ENCODE measurements around the gene RAP1GDS1. TPM values are rescaled to one million over a fixed set of nuclear protein-coding genes. Genes with fewer than 3 reads are reported as not detected.
"Not testable (repeated sequence)": the region's sequence is repeated elsewhere in the genome, so short reads cannot be mapped to it uniquely, and the experiment has no call there.

Gene RAP1GDS1
- total RNA-seq, 1 experiment from 2014 or later = 48.6 TPM

- in situ Hi-C loops (cut with HindIII; ENCODE audit: low pct_unique_long_range_greater_than_20kb, low sequenced_read_pairs) = not testable (repeated sequence)
These were observed 68.9 kb downstream of the RAP1GDS1 start for GRCh38 chr4:98329879-98330640.

GRCh38 chr4:98332017-98332416, 70.8 kb downstream of the RAP1GDS1 start:
- no peak for DNase-seq (ENCODE audit: low read depth, low spot score)
- in situ Hi-C loops (cut with HindIII; ENCODE audit: low pct_unique_long_range_greater_than_20kb, low sequenced_read_pairs) = no loop called here

More at GRCh38 chr4:98329879-98330640, 68.9 kb downstream of the RAP1GDS1 start:
- not testable (repeated sequence) for DNase-seq (ENCODE audit: low read depth, low spot score)

GRCh38 chr4:98334461-98334860, 73.3 kb downstream of the RAP1GDS1 start:
- DNase-seq (ENCODE audit: low read depth, low spot score) = no peak
- in situ Hi-C loops (cut with HindIII; ENCODE audit: low pct_unique_long_range_greater_than_20kb, low sequenced_read_pairs) = no loop called here

GRCh38 chr4:98338761-98339438, 77.7 kb downstream of the RAP1GDS1 start:
- in situ Hi-C loops (cut with HindIII; ENCODE audit: low pct_unique_long_range_greater_than_20kb, low sequenced_read_pairs) = no loop called here
- DNase-seq (ENCODE audit: low read depth, low spot score) = no peak

GRCh38 chr4:98341309-98341708, 80.1 kb downstream of the RAP1GDS1 start:
- in situ Hi-C loops (cut with HindIII; ENCODE audit: low pct_unique_long_range_greater_than_20kb, low sequenced_read_pairs) = no loop called here
- no peak for DNase-seq (ENCODE audit: low read depth, low spot score)

- no peak for DNase-seq (ENCODE audit: low read depth, low spot score)
- in situ Hi-C loops (cut with HindIII; ENCODE audit: low pct_unique_long_range_greater_than_20kb, low sequenced_read_pairs) = no loop called here
These were observed 82.4 kb downstream of the RAP1GDS1 start for GRCh38 chr4:98343626-98344025.

GRCh38 chr4:98345838-98346237, 84.7 kb downstream of the RAP1GDS1 start:
- no peak for DNase-seq (ENCODE audit: low read depth, low spot score)
- in situ Hi-C loops (cut with HindIII; ENCODE audit: low pct_unique_long_range_greater_than_20kb, low sequenced_read_pairs) = no loop called here

- no peak for DNase-seq (ENCODE audit: low read depth, low spot score)
- in situ Hi-C loops (cut with HindIII; ENCODE audit: low pct_unique_long_range_greater_than_20kb, low sequenced_read_pairs) = no loop called here
These were observed 91.2 kb downstream of the RAP1GDS1 start for GRCh38 chr4:98352396-98352795.

- in situ Hi-C loops (cut with HindIII; ENCODE audit: low pct_unique_long_range_greater_than_20kb, low sequenced_read_pairs) = no loop called here
- no peak for DNase-seq (ENCODE audit: low read depth, low spot score)
These were observed 91.8 kb downstream of the RAP1GDS1 start for GRCh38 chr4:98352940-98353339.

- DNase-seq (ENCODE audit: low read depth, low spot score) = no peak
- in situ Hi-C loops (cut with HindIII; ENCODE audit: low pct_unique_long_range_greater_than_20kb, low sequenced_read_pairs) = no loop called here
These were observed 97.6 kb downstream of the RAP1GDS1 start for GRCh38 chr4:98358630-98359248.

GRCh38 chr4:98359646-98360045, 98.5 kb downstream of the RAP1GDS1 start:
- in situ Hi-C loops (cut with HindIII; ENCODE audit: low pct_unique_long_range_greater_than_20kb, low sequenced_read_pairs) = no loop called here
- DNase-seq (ENCODE audit: low read depth, low spot score) = no peak

- no peak for DNase-seq (ENCODE audit: low read depth, low spot score)
- in situ Hi-C loops (cut with HindIII; ENCODE audit: low pct_unique_long_range_greater_than_20kb, low sequenced_read_pairs) = no loop called here
These were observed 102.2 kb downstream of the RAP1GDS1 start for GRCh38 chr4:98363431-98363830.

- in situ Hi-C loops (cut with HindIII; ENCODE audit: low pct_unique_long_range_greater_than_20kb, low sequenced_read_pairs); DNase-seq (ENCODE audit: low read depth, low spot score): not testable (repeated sequence)
These were observed 105.1 kb downstream of the RAP1GDS1 start for GRCh38 chr4:98366275-98366674.

GRCh38 chr4:98368000-98368399, 106.8 kb downstream of the RAP1GDS1 start:
- in situ Hi-C loops (cut with HindIII; ENCODE audit: low pct_unique_long_range_greater_than_20kb, low sequenced_read_pairs); DNase-seq (ENCODE audit: low read depth, low spot score): not testable (repeated sequence)

GRCh38 chr4:98369322-98369721, 108.1 kb downstream of the RAP1GDS1 start:
- DNase-seq (ENCODE audit: low read depth, low spot score) = no peak
- in situ Hi-C loops (cut with HindIII; ENCODE audit: low pct_unique_long_range_greater_than_20kb, low sequenced_read_pairs) = no loop called here

- DNase-seq (ENCODE audit: low read depth, low spot score) = no peak
- in situ Hi-C loops (cut with HindIII; ENCODE audit: low pct_unique_long_range_greater_than_20kb, low sequenced_read_pairs) = no loop called here
These were observed 113.5 kb downstream of the RAP1GDS1 start for GRCh38 chr4:98374643-98375042.

GRCh38 chr4:98377559-98377958, 116.4 kb downstream of the RAP1GDS1 start:
- in situ Hi-C loops (cut with HindIII; ENCODE audit: low pct_unique_long_range_greater_than_20kb, low sequenced_read_pairs) = no loop called here
- DNase-seq (ENCODE audit: low read depth, low spot score) = no peak

- in situ Hi-C loops (cut with HindIII; ENCODE audit: low pct_unique_long_range_greater_than_20kb, low sequenced_read_pairs) = no loop called here
- no peak for DNase-seq (ENCODE audit: low read depth, low spot score)
These were observed 120.1 kb downstream of the RAP1GDS1 start for GRCh38 chr4:98381306-98381705.

Measured in SK-MEL-5 (cell line).